CD4-positive, alpha-beta T cell (primary cell): ENCODE results near the gene SLC19A1. TPM values are rescaled to one million over a fixed set of nuclear protein-coding genes. Genes with fewer than 3 reads are reported as not detected.

Experiments
- ATAC-seq: fragments of 200-7000 bp; cut with Tn5 transposase; one replicate; pipeline ENCODE4 v1.10.0; 2022; ENCODE audit warnings: mild to moderate bottlenecking; ENCODE audit not compliant: poor library complexity
- CTCF ChIA-PET: fragments of 350-600 bp; sonication (Branson Sonifier 250); formaldehyde crosslinking; loops from one replicate; lab custom pipeline; 2021; ENCODE audit warnings: antibody characterized with exemption, inconsistent platforms; lab: Charles Lee
- POLR2A ChIA-PET: fragments of 350-600 bp; sonication (Branson Sonifier 250); formaldehyde crosslinking; loops from one replicate; lab custom pipeline; 2021; ENCODE audit warnings: antibody characterized with exemption, inconsistent platforms; lab: Charles Lee
- DNase-seq, 14 experiments: peaks; one replicate each; pipeline ENCODE4 v3.0.0-alpha.2; 2013 to 2020; ENCODE audit warnings: mixed read lengths in 2 of 14
- H3K27ac ChIP-seq, 2 donors: one replicate each; pipeline versions ENCODE4 v1.5.1 to v1.7.0; 2013; ENCODE audit warnings: low read length in 2 of 2, low read depth in 1 of 2, mild to moderate bottlenecking in 1 of 2
- H3K27me3 ChIP-seq, 2 experiments: 1 replicate in 1 of 2; 2 replicates in 1 of 2; pipeline versions ENCODE4 v1.6.1 to v1.7.0; 2013; ENCODE audit warnings: low read length in 2 of 2, control low read depth in 1 of 2, mild to moderate bottlenecking in 1 of 2, moderate library complexity in 1 of 2; ENCODE audit not compliant: insufficient read depth in 2 of 2, control insufficient read depth in 1 of 2
- H3K36me3 ChIP-seq: one replicate; pipeline ENCODE4 v1.6.1; 2013; ENCODE audit warnings: low read length, control low read depth; ENCODE audit not compliant: insufficient read depth
- H3K4me1 ChIP-seq: one replicate; pipeline ENCODE4 v1.6.1; 2013; ENCODE audit warnings: low read length, control low read depth; ENCODE audit not compliant: insufficient read depth
- H3K4me3 ChIP-seq: one replicate; pipeline ENCODE4 v1.5.1; 2013; ENCODE audit warnings: mild to moderate bottlenecking, low read length, moderate library complexity
- H3K9me3 ChIP-seq, 2 experiments: 1 replicate in 1 of 2; 2 replicates in 1 of 2; pipeline versions ENCODE4 v1.6.1 to v1.7.0; 2013; ENCODE audit warnings: low read length in 2 of 2, mild to moderate bottlenecking in 2 of 2, control low read depth in 1 of 2, moderate library complexity in 1 of 2; ENCODE audit not compliant: control insufficient read depth in 1 of 2, insufficient read depth in 1 of 2
- H3K27ac Mint-ChIP-seq: one replicate; pipeline ENCODE4 v1.8.0; 2020; ENCODE audit warnings: mixed read lengths
- H3K27me3 Mint-ChIP-seq: one replicate; pipeline ENCODE4 v1.8.0; 2021; ENCODE audit warnings: mixed read lengths
- H3K36me3 Mint-ChIP-seq: one replicate; pipeline ENCODE4 v1.8.0; 2021; ENCODE audit warnings: low read depth, mixed read lengths
- H3K4me1 Mint-ChIP-seq: one replicate; pipeline ENCODE4 v1.8.0; 2021; ENCODE audit warnings: low read depth, mixed read lengths
- H3K4me3 Mint-ChIP-seq: one replicate; pipeline ENCODE4 v1.8.0; 2020; ENCODE audit warnings: mild to moderate bottlenecking, mixed read lengths
- H3K9me3 Mint-ChIP-seq: one replicate; pipeline ENCODE4 v1.8.0; 2020; ENCODE audit warnings: mixed read lengths
- CTCF ChIP-seq: fragments of 200-600 bp; IDR thresholded peaks from one replicate; pipeline ENCODE4 v1.8.0; 2022; ENCODE audit warnings: antibody characterized with exemption, mild to moderate bottlenecking
- intact Hi-C, 2 experiments: fragments of 100-400 bp; cut with DNase I in 1 of 2; cut with micrococcal nuclease in 1 of 2; formaldehyde crosslinking; loops; one replicate each; pipeline versions ENCODE4 v1.15.1 to v1.9.0; 2023 to 2025; cut with DNase I, micrococcal nuclease
- total RNA-seq, 174 experiments: library from RNA in 2 of 174; stranded (reverse) in 2 of 174; gene quantifications; one replicate each; pipeline ENCODE4 v1.2.3 and lab custom pipeline; 2021 to 2026

SLC19A1 gene
- total RNA-seq, 2 experiments from 2014 or later: 11.5 to 12.0 TPM

- ChIA-PET CTCF (no interaction called here), POLR2A (no interaction called here)
- H3K4me3 ChIP-seq: no peak overlapping the region
- no peaks in the 10 kb centered on the region for H3K4me1 ChIP-seq
- ATAC-seq (no peak), DNase-seq (no peak)
- H3K27me3 ChIP-seq: no peaks in the 10 kb centered on the region
- no peaks in the 10 kb centered on the region for H3K9me3 ChIP-seq
- no peaks in the 10 kb centered on the region for H3K27me3 Mint-ChIP-seq
- peaks cover 10% of the 10 kb centered on the region for H3K36me3 ChIP-seq
- H3K9me3 Mint-ChIP-seq: no peaks in the 10 kb centered on the region
- intact Hi-C loops: no loop called here
- TF ChIP-seq CTCF: no peak
- H3K27ac ChIP-seq: no peak overlapping the region
- H3K27ac Mint-ChIP-seq: no peak overlapping the region
- H3K36me3 Mint-ChIP-seq: peaks cover 9% of the 10 kb centered on the region
- no peak overlapping the region for H3K4me3 Mint-ChIP-seq
- no peaks in the 10 kb centered on the region for H3K4me1 Mint-ChIP-seq
Observed at GRCh38 chr21:45510466-45510955, 31.7 kb downstream of the SLC19A1 start.

DNA sequence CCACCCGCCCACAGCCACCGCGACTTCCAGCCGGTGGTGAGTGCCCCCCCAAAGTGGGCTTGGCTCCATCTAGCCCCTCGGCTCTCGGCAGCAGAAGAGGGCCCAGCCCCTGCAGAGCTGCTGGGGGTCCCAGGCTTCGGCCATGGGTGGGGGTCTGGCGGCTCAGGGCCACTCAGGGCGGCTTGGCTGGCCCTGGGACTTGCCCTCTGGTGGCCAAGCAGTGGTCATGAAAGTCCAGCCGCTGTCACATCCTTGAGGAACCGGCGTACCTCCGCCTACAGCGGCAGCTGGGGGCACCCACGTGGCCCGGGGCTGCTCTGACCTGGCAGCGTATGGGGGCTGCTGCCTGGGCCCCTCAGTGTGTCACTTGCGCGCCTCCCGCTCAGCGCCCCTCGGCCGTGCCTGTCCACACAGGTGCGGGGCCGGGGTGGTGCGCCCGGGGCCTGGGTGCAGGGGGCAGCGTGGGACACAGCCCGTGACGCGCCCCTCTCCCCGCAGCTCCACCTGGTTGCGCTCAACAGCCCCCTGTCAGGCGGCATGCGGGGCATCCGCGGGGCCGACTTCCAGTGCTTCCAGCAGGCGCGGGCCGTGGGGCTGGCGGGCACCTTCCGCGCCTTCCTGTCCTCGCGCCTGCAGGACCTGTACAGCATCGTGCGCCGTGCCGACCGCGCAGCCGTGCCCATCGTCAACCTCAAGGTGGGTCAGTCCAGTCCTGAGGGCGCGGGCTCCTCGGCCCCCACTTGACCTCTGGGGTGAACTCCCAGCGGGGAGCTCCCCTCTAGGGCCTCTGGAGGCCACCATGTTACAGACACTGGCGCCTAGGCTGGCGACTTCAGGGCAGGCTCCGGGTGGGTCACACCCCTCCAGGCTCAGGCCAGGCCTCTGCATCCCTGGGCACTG, 32.4 kb downstream of the SLC19A1 start:
- no peaks in the 10 kb centered on the region for H3K27me3 Mint-ChIP-seq
- TF ChIP-seq CTCF: no peak
- ATAC-seq: no peak
- Histone ChIP-seq H3K27me3 (no peaks in the 10 kb centered on the region), H3K4me3 (no peak overlapping the region), H3K27ac (no peak overlapping the region), H3K36me3 (peaks cover 8% of the 10 kb centered on the region), H3K4me1 (no peaks in the 10 kb centered on the region), H3K9me3 (no peaks in the 10 kb centered on the region)
- H3K36me3 Mint-ChIP-seq: peaks cover 9% of the 10 kb centered on the region
- H3K27ac Mint-ChIP-seq: no peak overlapping the region
- POLR2A ChIA-PET: no interaction called here
- no peak for DNase-seq
- CTCF ChIA-PET: no interaction called here
- no peaks in the 10 kb centered on the region for H3K9me3 Mint-ChIP-seq
- H3K4me1 Mint-ChIP-seq: no peaks in the 10 kb centered on the region
- H3K4me3 Mint-ChIP-seq: no peak overlapping the region
- intact Hi-C loops: no loop called here

DNA sequence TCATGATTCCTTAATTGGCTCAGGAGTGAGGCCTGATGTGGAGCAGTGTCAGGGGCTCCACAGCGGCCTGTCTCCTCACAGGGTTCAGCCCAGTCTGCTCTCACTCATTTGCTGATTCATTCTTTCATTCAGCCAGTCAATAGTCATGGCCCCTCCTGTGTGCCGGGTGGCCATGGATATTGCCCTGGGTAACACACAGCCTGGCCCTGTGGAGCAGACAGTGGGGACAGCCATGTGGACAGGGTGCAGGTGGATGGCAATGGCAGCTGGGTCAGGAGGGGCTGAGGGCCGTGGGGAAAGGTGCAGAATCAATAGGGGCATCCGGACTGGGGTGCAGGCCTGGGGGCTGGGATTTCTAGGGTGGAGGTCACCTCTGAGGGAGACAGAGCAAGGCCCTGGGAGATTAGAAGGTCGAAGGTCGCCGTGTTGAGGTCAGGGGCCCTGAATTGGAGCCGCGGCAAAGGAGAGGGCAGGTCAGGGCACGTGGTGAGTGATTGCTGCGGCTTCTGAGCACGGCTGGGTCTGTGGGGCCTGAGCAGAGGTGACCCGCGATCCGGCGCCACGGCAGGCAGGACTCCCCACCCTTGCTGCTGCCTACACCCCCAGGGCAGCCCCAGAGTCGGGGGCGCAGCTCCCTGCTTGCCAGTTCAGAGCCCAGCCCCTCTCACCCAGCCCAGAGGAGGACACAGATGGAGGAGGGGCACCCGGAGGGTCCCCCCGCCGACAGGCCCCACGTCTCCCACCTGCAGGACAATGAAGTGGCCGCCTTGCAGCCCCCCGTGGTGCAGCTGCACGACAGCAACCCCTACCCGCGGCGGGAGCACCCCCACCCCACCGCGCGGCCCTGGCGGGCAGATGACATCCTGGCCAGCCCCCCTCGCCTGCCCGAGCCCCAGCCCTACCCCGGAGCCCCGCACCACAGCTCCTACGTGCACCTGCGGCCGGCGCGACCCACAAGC, 33.4 kb downstream of the SLC19A1 start:
- Mint-ChIP-seq H3K4me3 (no peak overlapping the region), H3K9me3 (no peaks in the 10 kb centered on the region), H3K36me3 (peaks cover 5% of the 10 kb centered on the region), H3K27ac (no peak overlapping the region), H3K27me3 (no peaks in the 10 kb centered on the region), H3K4me1 (no peaks in the 10 kb centered on the region)
- no peak for TF ChIP-seq CTCF
- H3K27me3 ChIP-seq: no peaks in the 10 kb centered on the region
- H3K4me1 ChIP-seq: no peaks in the 10 kb centered on the region
- no peak overlapping the region for H3K4me3 ChIP-seq
- H3K9me3 ChIP-seq: no peaks in the 10 kb centered on the region
- ATAC-seq (no peak), DNase-seq (no peak)
- ChIA-PET POLR2A (no interaction called here), CTCF (no interaction called here)
- H3K36me3 ChIP-seq: peaks cover 8% of the 10 kb centered on the region
- intact Hi-C loops: no loop called here
- no peak overlapping the region for H3K27ac ChIP-seq
